ENCODE results near the gene RASSF7. TPM values are rescaled to one million over a fixed set of nuclear protein-coding genes. Genes with fewer than 3 reads are reported as not detected.

RASSF7 gene
- total and polyA plus RNA-seq, 2 donors (not counting 3 experiments of a cell fraction or from before 2014, with no cell fraction given): 14.1 to 19.9 TPM

GRCh38 chr11:612961-613300 lies 52.2 kb downstream of the RASSF7 start:
- H3K9ac ChIP-seq (replicated peaks; ENCODE audit: extremely low read depth, insufficient read depth, low read length): no peak overlapping the region
- no peak overlapping the region for H3K4me3 ChIP-seq (replicated peaks in 1 of 3; ENCODE audit: insufficient read depth in 1 of 3, low read depth in 1 of 3, low read length in 3 of 3)
- H4K20me1 ChIP-seq (replicated peaks; ENCODE audit: control insufficient read depth, extremely low read depth, insufficient read depth, low read length): no peaks in the 10 kb centered on the region
- H3K9me1 ChIP-seq (replicated peaks; ENCODE audit: control insufficient read depth, extremely low read depth, insufficient read depth, low read length): no peaks in the 10 kb centered on the region
- BruUV-seq (replicated peaks): no TSS peak
- no peaks in the 10 kb centered on the region for H3K27me3 ChIP-seq (ENCODE audit: control insufficient read depth in 2 of 2, insufficient read depth in 2 of 2, low read length in 2 of 2)
- no peaks in the 10 kb centered on the region for H3K79me2 ChIP-seq (ENCODE audit: control insufficient read depth, insufficient read depth, low read length)
- ChIA-PET POLR2A (no interaction called here), CTCF (no interaction called here)
- peaks cover 7 to 42% of the 10 kb centered on the region in 2 experiments for H3K36me3 ChIP-seq (ENCODE audit: control insufficient read depth in 2 of 2, extremely low read depth in 1 of 2, insufficient read depth in 2 of 2, low read length in 2 of 2)
- no peaks in the 10 kb centered on the region for H3K9me3 ChIP-seq (replicated peaks; ENCODE audit: control insufficient read depth, insufficient read depth, low read length)
- intact Hi-C loops (cut with micrococcal nuclease) (loop anchor here (5.0 kb wide), 1 partner anchor 36 kb away; the partner anchor contains the start of gene PHRF1), dilution Hi-C loops (cut with MboI; ENCODE audit: extremely low pct_ligation_motif_present, low sequenced_read_pairs) (no loop called here)
- no peak for DNase-seq (ENCODE audit: low read depth, low spot score)
- H3K4me2 ChIP-seq (ENCODE audit: insufficient read depth, low read length): no peak overlapping the region
- no peak for FAIRE-seq
- H2AFZ ChIP-seq (ENCODE audit: low read depth, low read length): no peak overlapping the region
- peaks cover 6% of the 10 kb centered on the region for H3K4me1 ChIP-seq (ENCODE audit: control insufficient read depth, extremely low read depth, insufficient read depth, low read length)
- H3K27ac ChIP-seq (ENCODE audit: insufficient read depth, low read depth, low read length): no peak overlapping the region
- no peak for TF ChIP-seq JUN (IDR thresholded peaks at IDR 0.05; ENCODE audit: borderline replicate concordance, insufficient read depth, insufficient read length, low read depth)
- TF ChIP-seq GATA2 (IDR thresholded peaks at IDR 0.05; ENCODE audit: insufficient read depth, insufficient read length, low read depth, low read length): no peak
- no peak for TF ChIP-seq POLR2AphosphoS5 (IDR thresholded peaks at IDR 0.05; ENCODE audit: insufficient read depth, low read depth, low read length)
- TF ChIP-seq POLR2A (IDR thresholded peaks at IDR 0.05; ENCODE audit: low read depth, low read length): no peak

- no peak overlapping the region for H3K27ac ChIP-seq (ENCODE audit: insufficient read depth, low read depth, low read length)
- no peaks in the 10 kb centered on the region for H3K9me3 ChIP-seq (replicated peaks; ENCODE audit: control insufficient read depth, insufficient read depth, low read length)
- intact Hi-C loops (cut with micrococcal nuclease) (loop anchor here (5.0 kb wide), 1 partner anchor 36 kb away; the partner anchor contains the start of gene PHRF1), dilution Hi-C loops (cut with MboI; ENCODE audit: extremely low pct_ligation_motif_present, low sequenced_read_pairs) (no loop called here)
- no peaks in the 10 kb centered on the region for H4K20me1 ChIP-seq (replicated peaks; ENCODE audit: control insufficient read depth, extremely low read depth, insufficient read depth, low read length)
- ChIA-PET CTCF (no interaction called here), POLR2A (no interaction called here)
- no peak overlapping the region for H2AFZ ChIP-seq (ENCODE audit: low read depth, low read length)
- peak; percentile 48 for DNase-seq (ENCODE audit: low read depth, low spot score)
- peak; percentile 70 for FAIRE-seq
- H3K4me2 ChIP-seq (ENCODE audit: insufficient read depth, low read length): no peak overlapping the region
- peaks cover 6% of the 10 kb centered on the region for H3K4me1 ChIP-seq (ENCODE audit: control insufficient read depth, extremely low read depth, insufficient read depth, low read length)
- H3K9ac ChIP-seq (replicated peaks; ENCODE audit: extremely low read depth, insufficient read depth, low read length): no peak overlapping the region
- H3K4me3 ChIP-seq (replicated peaks in 1 of 3; ENCODE audit: insufficient read depth in 1 of 3, low read depth in 1 of 3, low read length in 3 of 3): no peak overlapping the region
- BruUV-seq (replicated peaks): no TSS peak
- no peaks in the 10 kb centered on the region for H3K9me1 ChIP-seq (replicated peaks; ENCODE audit: control insufficient read depth, extremely low read depth, insufficient read depth, low read length)
- TF ChIP-seq GATA2 (IDR thresholded peaks at IDR 0.05; ENCODE audit: insufficient read depth, insufficient read length, low read depth, low read length): no peak
- no peak for TF ChIP-seq JUN (IDR thresholded peaks at IDR 0.05; ENCODE audit: borderline replicate concordance, insufficient read depth, insufficient read length, low read depth)
- no peak for TF ChIP-seq MYC (IDR thresholded peaks at IDR 0.05; ENCODE audit: low read depth, low read length)
- TF ChIP-seq FOS (IDR thresholded peaks at IDR 0.05; ENCODE audit: borderline replicate concordance, insufficient read depth, low read length): no peak
- TF ChIP-seq CTCF (IDR thresholded peaks at IDR 0.05; ENCODE audit: extremely low read depth in 1 of 2, insufficient read depth in 1 of 2, low read depth in 1 of 2, low read length in 2 of 2): no peak
- no peak for TF ChIP-seq MAX (IDR thresholded peaks at IDR 0.05; ENCODE audit: insufficient read depth, insufficient read length)
- peak; percentile 38 for TF ChIP-seq POLR2AphosphoS5 (IDR thresholded peaks at IDR 0.05; ENCODE audit: insufficient read depth, low read depth, low read length)
- no peak for TF ChIP-seq EZH2 (IDR thresholded peaks at IDR 0.05; ENCODE audit: borderline replicate concordance, low read depth, low read length, severe bottlenecking)
- no peak for TF ChIP-seq POLR2A (IDR thresholded peaks at IDR 0.05; ENCODE audit: low read depth, low read length)
- H3K36me3 ChIP-seq (ENCODE audit: control insufficient read depth in 2 of 2, extremely low read depth in 1 of 2, insufficient read depth in 2 of 2, low read length in 2 of 2): peaks cover 7 to 39% of the 10 kb centered on the region in 2 experiments
- no peaks in the 10 kb centered on the region for H3K27me3 ChIP-seq (ENCODE audit: control insufficient read depth in 2 of 2, insufficient read depth in 2 of 2, low read length in 2 of 2)
- no peaks in the 10 kb centered on the region for H3K79me2 ChIP-seq (ENCODE audit: control insufficient read depth, insufficient read depth, low read length)
Measured at GRCh38 chr11:613369-613968, 52.7 kb downstream of the RASSF7 start.
